Measurements from ENCODE around the gene LRRC4C.

GRCh38 chr11:40998920-40999319, 460.5 kb downstream of the LRRC4C start:
- no peak for TF ChIP-seq EZH2 (IDR thresholded peaks at IDR 0.05; ENCODE audit: insufficient read depth, poor library complexity, severe bottlenecking)
- TF ChIP-seq EZH2phosphoT487 (IDR thresholded peaks at IDR 0.05; ENCODE audit: insufficient read depth, low read depth) = no peak
